HCT116 (cell line): ENCODE measurements around the gene CTSL. TPM values are rescaled to one million over a fixed set of nuclear protein-coding genes. Genes with fewer than 3 reads are reported as not detected.

ENCODE experiments used
- ATAC-seq: fragments of 200-7000 bp; cut with Tn5 transposase; 2 replicates; pipeline ENCODE4 v1.9.1; 2020; ENCODE audit warnings: mild to moderate bottlenecking, moderate library complexity
- BruUV-seq: library from RNA; stranded (reverse); fragments of 400-500 nt; replicated peaks from 2 replicates; lab custom pipeline; 2021; lab: Mats Ljungman, UMichigan
- CTCF ChIA-PET: fragments of 300-600 bp; sonication (Branson Sonifier 250); formaldehyde crosslinking; loops from one replicate; lab custom pipeline; 2021; ENCODE audit warnings: antibody characterized with exemption; lab: Charles Lee
- POLR2A ChIA-PET: fragments of 300-600, 350-600 bp; sonication (Branson Sonifier 250); formaldehyde crosslinking; loops from one replicate; lab custom pipeline; 2021; ENCODE audit warnings: antibody characterized with exemption; lab: Charles Lee
- RAD21 ChIA-PET, 2 experiments: fragments of 300-600 bp; sonication (Branson Sonifier 250); formaldehyde crosslinking; loops; one replicate each; lab custom pipeline; 2023; ENCODE audit warnings: low total read pairs in 2 of 2; ENCODE audit not compliant: uncharacterized antibody in 2 of 2, unreplicated experiment in 2 of 2, low non-redundant PET in 1 of 2; lab: Charles Lee
- DNase-seq: peaks from one replicate; pipeline ENCODE4 v3.0.0-alpha.2; 2010; ENCODE audit warnings: low read depth, low spot score
- H2AFZ ChIP-seq: fragments of 200-600 bp; shearing (Covaris generic), sonication (generic); 2 replicates; pipeline ENCODE4 v1.6.1; 2017; ENCODE audit warnings: low read depth, mixed run types, mixed read lengths, antibody characterized with exemption, low read length; ENCODE audit not compliant: poor library complexity, severe bottlenecking
- H3K27ac ChIP-seq: 2 replicates; pipeline ENCODE4 v1.5.1; 2012; ENCODE audit warnings: low read depth, low read length
- H3K27me3 ChIP-seq: fragments of 200-600 bp; sonication (generic); 2 replicates; pipeline ENCODE4 v1.6.1; 2016; ENCODE audit warnings: mixed run types, low read length, mixed read lengths; ENCODE audit not compliant: insufficient read depth
- H3K36me3 ChIP-seq, 2 experiments: fragments of 200-500 bp in 1 of 2; fragments of 200-600 bp in 1 of 2; sonication (Bioruptor generic) in 1 of 2; sonication (generic) in 1 of 2; 2 replicates each; pipeline versions ENCODE4 v1.5.1 to v1.6.1; 2014 to 2016; ENCODE audit warnings: low read length in 2 of 2, inconsistent platforms in 1 of 2, mixed read lengths in 1 of 2, mixed run types in 1 of 2; ENCODE audit not compliant: insufficient read depth in 2 of 2, control insufficient read depth in 1 of 2
- H3K4me1 ChIP-seq, 2 experiments: fragments of 200-600 bp in 1 of 2; sonication (generic) in 1 of 2; 2 replicates each; pipeline versions ENCODE4 v1.5.1 to v1.6.1; 2012 to 2017; ENCODE audit warnings: low read length in 2 of 2, inconsistent platforms in 1 of 2, mild to moderate bottlenecking in 1 of 2, mixed read lengths in 1 of 2, mixed run types in 1 of 2, moderate library complexity in 1 of 2; ENCODE audit not compliant: insufficient read depth in 2 of 2, control insufficient read depth in 1 of 2
- H3K4me2 ChIP-seq: fragments of 200-600 bp; sonication (generic); 2 replicates; pipeline ENCODE4 v1.6.1; 2017; ENCODE audit warnings: mixed run types, low read length, mixed read lengths
- H3K4me3 ChIP-seq, 2 experiments: fragments of 200-600 bp in 1 of 2; sonication (generic) in 1 of 2; replicated peaks in 1 of 2; 2 replicates each; pipeline ENCODE4 v1.5.1; 2011 to 2016; ENCODE audit warnings: low read length in 2 of 2, control low read depth in 1 of 2, low read depth in 1 of 2, mild to moderate bottlenecking in 1 of 2, mixed read lengths in 1 of 2, mixed run types in 1 of 2
- H3K79me2 ChIP-seq: fragments of 200-600 bp; sonication (generic); 2 replicates; pipeline ENCODE4 v1.6.1; 2017; ENCODE audit warnings: mild to moderate bottlenecking, mixed run types, low read length, moderate library complexity, mixed read lengths; ENCODE audit not compliant: insufficient read depth
- H3K9ac ChIP-seq: fragments of 200-600 bp; sonication (generic); 2 replicates; pipeline ENCODE4 v1.6.1; 2016; ENCODE audit warnings: low read length, mixed read lengths
- H3K9me2 ChIP-seq: fragments of 200-600 bp; sonication (generic), shearing (Covaris generic); 2 replicates; pipeline ENCODE4 v1.6.1; 2017; ENCODE audit warnings: mixed run types, mild to moderate bottlenecking, moderate library complexity; ENCODE audit not compliant: insufficient read depth
- H3K9me3 ChIP-seq, 2 experiments: fragments of 200-500 bp in 1 of 2; fragments of 200-600 bp in 1 of 2; sonication (Bioruptor generic) in 1 of 2; sonication (generic) in 1 of 2; 2 replicates each; pipeline ENCODE4 v1.6.1; 2014 to 2017; ENCODE audit warnings: low read length in 2 of 2, mixed read lengths in 2 of 2, inconsistent platforms in 1 of 2, low read depth in 1 of 2, mild to moderate bottlenecking in 1 of 2, mixed run types in 1 of 2, moderate library complexity in 1 of 2; ENCODE audit not compliant: control insufficient read depth in 1 of 2, insufficient read depth in 1 of 2
- H4K20me1 ChIP-seq: fragments of 200-600 bp; sonication (generic), shearing (Covaris generic); 2 replicates; pipeline ENCODE4 v1.6.1; 2017; ENCODE audit warnings: mixed run types, mild to moderate bottlenecking, moderate library complexity; ENCODE audit not compliant: insufficient read depth
- CBX3 ChIP-seq: IDR thresholded peaks from 2 replicates; pipeline ENCODE4 v1.6.1; 2012; ENCODE audit warnings: low read depth
- CEBPB ChIP-seq: IDR thresholded peaks from 2 replicates; pipeline ENCODE4 v1.6.1; 2012; ENCODE audit warnings: low read depth
- CTCF ChIP-seq, 3 experiments: fragments of 200-600 bp in 1 of 3; sonication (generic) in 1 of 3; IDR thresholded peaks in 2 of 3; conservative IDR thresholded peaks in 1 of 3; 2 replicates each; pipeline ENCODE4 v1.5.1; 2012 to 2017; ENCODE audit warnings: low read depth in 2 of 3, low read length in 2 of 3, antibody characterized with exemption in 1 of 3, borderline replicate concordance in 1 of 3, control low read depth in 1 of 3, mild to moderate bottlenecking in 1 of 3, mixed read lengths in 1 of 3, mixed run types in 1 of 3, moderate library complexity in 1 of 3; ENCODE audit not compliant: insufficient read depth in 1 of 3
- ELF1 ChIP-seq: IDR thresholded peaks from 2 replicates; pipeline ENCODE4 v1.6.1; 2012; ENCODE audit warnings: low read depth, borderline replicate concordance
- EZH2phosphoT487 ChIP-seq: fragments of 200-600 bp; IDR thresholded peaks from 2 replicates; pipeline ENCODE4 v1.6.1; 2018; ENCODE audit warnings: antibody characterized with exemption, borderline replicate concordance
- FOSL1 ChIP-seq: IDR thresholded peaks from 2 replicates; pipeline ENCODE4 v1.6.1; 2012; ENCODE audit warnings: low read depth
- JUND ChIP-seq: IDR thresholded peaks from 2 replicates; pipeline ENCODE4 v1.6.1; 2012
- MAX ChIP-seq: IDR thresholded peaks from 2 replicates; pipeline ENCODE4 v1.6.1; 2012
- POLR2AphosphoS5 ChIP-seq: IDR thresholded peaks from 2 replicates; pipeline ENCODE4 v1.6.1; 2011; ENCODE audit warnings: mild to moderate bottlenecking, low read depth, low read length, moderate library complexity
- RAD21 ChIP-seq: IDR thresholded peaks from 2 replicates; pipeline ENCODE4 v1.6.1; 2012; ENCODE audit warnings: low read depth, mild to moderate bottlenecking
- SIN3A ChIP-seq: IDR thresholded peaks from 2 replicates; pipeline ENCODE4 v1.6.1; 2012; ENCODE audit warnings: low read depth
- SRF ChIP-seq: IDR thresholded peaks from 2 replicates; pipeline ENCODE4 v1.6.1; 2012; ENCODE audit warnings: low read depth
- YY1 ChIP-seq: IDR thresholded peaks from 2 replicates; pipeline ENCODE4 v1.6.1; 2011; ENCODE audit warnings: low read length, low read depth, moderate library complexity, mild to moderate bottlenecking; ENCODE audit not compliant: insufficient replicate concordance; ENCODE audit errors: extremely low read depth
- ZNF274 ChIP-seq: fragments of 200-500 bp; sonication (Bioruptor generic); IDR thresholded peaks from 2 replicates; pipeline ENCODE4 v1.6.1; 2014; ENCODE audit warnings: mild to moderate bottlenecking, low read depth, low read length, inconsistent platforms
- intact Hi-C: fragments of 100-400 bp; cut with micrococcal nuclease; formaldehyde crosslinking; loops from 2 replicates; pipeline ENCODE4 v1.10.0; 2022
- total RNA-seq: library from RNA; stranded (reverse); gene quantifications from one replicate; pipeline ENCODE4 v1.2.1, GENCODE V29; 2021; ENCODE audit not compliant: unreplicated experiment

The CTSL gene
- total RNA-seq, 1 experiment from 2014 or later: 63.1 TPM

- RAD21 ChIA-PET: no interaction called here
- H3K9ac ChIP-seq: peak overlapping the region; percentile 48
- peak overlapping the region; percentile 82 for H3K4me2 ChIP-seq
- H3K9me3 ChIP-seq: no peaks in the 10 kb centered on the region
- no peaks in the 10 kb centered on the region for H3K36me3 ChIP-seq
- peaks cover 2 to 28% of the 10 kb centered on the region in 2 experiments; a peak in 2 of 4 replicates for H3K4me1 ChIP-seq
- ATAC-seq (no peak), DNase-seq (no peak)
- intact Hi-C loops: no loop called here
- POLR2A ChIA-PET: interaction anchor here (2.8 kb wide), 1 partner anchor 12 kb away, joined by 14 read pairs; the partner anchor contains the start of gene CTSL
- peak overlapping the region; percentile 23 to 48; a peak in 3 of 4 replicates for H3K4me3 ChIP-seq
- H3K27me3 ChIP-seq: no peaks in the 10 kb centered on the region
- H3K9me2 ChIP-seq: no peaks in the 10 kb centered on the region
- no peak overlapping the region for H3K27ac ChIP-seq
- CTCF ChIA-PET: interaction anchor here (1.3 to 1.4 kb wide), 3 partner anchors 12 to 98 kb away, joined by 3 to 5 read pairs (median 4); partner anchors contain the start of gene CTSL
- no peaks in the 10 kb centered on the region for H3K79me2 ChIP-seq
- peak overlapping the region; percentile 49 for H2AFZ ChIP-seq
- H4K20me1 ChIP-seq: no peaks in the 10 kb centered on the region
- TF ChIP-seq POLR2AphosphoS5 (no peak), CTCF (IDR thresholded peaks at IDR 0.05 in 2 of 3, conservative IDR thresholded peaks at IDR 0.05 in 1 of 3; ENCODE audit: borderline replicate concordance in 1 of 3, insufficient read depth in 1 of 3, low read depth in 2 of 3, low read length in 2 of 3) (no peak), SIN3A (no peak), RAD21 (no peak), ZNF274 (no peak), CBX3 (no peak), SRF (no peak), CEBPB (no peak), YY1 (no peak), EZH2phosphoT487 (no peak), MAX (no peak), FOSL1 (no peak), JUND (no peak), ELF1 (no peak)
- BruUV-seq: TSS peak; percentile 84
Measured at GRCh38 chr9:87713988-87714330, 12.0 kb upstream of the CTSL start.
